Loucy (cell line): ENCODE data around the gene PHRF1.

Experiments used
- EZH2phosphoT487 ChIP-seq: fragments of 200-600 bp; IDR thresholded peaks from 2 replicates; pipeline ENCODE4 v1.6.1; 2018; ENCODE audit warnings: antibody characterized with exemption, mild to moderate bottlenecking, moderate library complexity, borderline replicate concordance
- TF ChIP-seq, protein P1 (sequence below): fragments of 200-600 bp; sonication (generic); conservative IDR thresholded peaks from 2 replicates; pipeline ENCODE4 v1.5.1; 2014; ENCODE audit warnings: mild to moderate bottlenecking, antibody characterized with exemption, low read length

DNA sequence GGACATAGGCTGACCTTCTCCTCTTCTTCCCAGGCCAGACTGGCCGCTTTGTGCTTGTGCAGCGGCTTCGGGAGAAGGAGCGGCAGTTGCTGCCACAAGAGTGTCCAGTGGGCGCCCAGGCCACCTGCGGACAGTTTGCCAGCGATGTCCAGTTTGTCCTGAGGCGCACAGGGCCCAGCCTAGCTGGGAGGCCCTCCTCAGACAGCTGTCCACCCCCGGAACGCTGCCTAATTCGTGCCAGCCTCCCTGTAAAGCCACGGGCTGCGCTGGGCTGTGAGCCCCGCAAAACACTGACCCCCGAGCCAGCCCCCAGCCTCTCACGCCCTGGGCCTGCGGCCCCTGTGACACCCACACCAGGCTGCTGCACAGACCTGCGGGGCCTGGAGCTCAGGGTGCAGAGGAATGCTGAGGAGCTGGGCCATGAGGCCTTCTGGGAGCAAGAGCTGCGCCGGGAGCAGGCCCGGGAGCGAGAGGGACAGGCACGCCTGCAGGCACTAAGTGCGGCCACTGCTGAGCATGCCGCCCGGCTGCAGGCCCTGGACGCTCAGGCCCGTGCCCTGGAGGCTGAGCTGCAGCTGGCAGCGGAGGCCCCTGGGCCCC, 14.1 kb upstream of the PHRF1 start:
- TF ChIP-seq, protein P1, sequence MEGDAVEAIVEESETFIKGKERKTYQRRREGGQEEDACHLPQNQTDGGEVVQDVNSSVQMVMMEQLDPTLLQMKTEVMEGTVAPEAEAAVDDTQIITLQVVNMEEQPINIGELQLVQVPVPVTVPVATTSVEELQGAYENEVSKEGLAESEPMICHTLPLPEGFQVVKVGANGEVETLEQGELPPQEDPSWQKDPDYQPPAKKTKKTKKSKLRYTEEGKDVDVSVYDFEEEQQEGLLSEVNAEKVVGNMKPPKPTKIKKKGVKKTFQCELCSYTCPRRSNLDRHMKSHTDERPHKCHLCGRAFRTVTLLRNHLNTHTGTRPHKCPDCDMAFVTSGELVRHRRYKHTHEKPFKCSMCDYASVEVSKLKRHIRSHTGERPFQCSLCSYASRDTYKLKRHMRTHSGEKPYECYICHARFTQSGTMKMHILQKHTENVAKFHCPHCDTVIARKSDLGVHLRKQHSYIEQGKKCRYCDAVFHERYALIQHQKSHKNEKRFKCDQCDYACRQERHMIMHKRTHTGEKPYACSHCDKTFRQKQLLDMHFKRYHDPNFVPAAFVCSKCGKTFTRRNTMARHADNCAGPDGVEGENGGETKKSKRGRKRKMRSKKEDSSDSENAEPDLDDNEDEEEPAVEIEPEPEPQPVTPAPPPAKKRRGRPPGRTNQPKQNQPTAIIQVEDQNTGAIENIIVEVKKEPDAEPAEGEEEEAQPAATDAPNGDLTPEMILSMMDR, result no peak
- no peak for TF ChIP-seq EZH2phosphoT487
